Coronary artery (tissue), 2 donors: ENCODE measurements around the gene FBXO42.
A peak's percentile ranks its signal among the peaks of the same experiment; 100 is the strongest.
"Not testable (repeated sequence)": the region's sequence is repeated elsewhere in the genome, so short reads cannot be mapped to it uniquely, and the experiment has no call there.

Experiments
- DNase-seq: peaks from one replicate; pipeline ENCODE4 v3.0.0-alpha.2; 2017; ENCODE audit warnings: low spot score
- H3K27ac ChIP-seq, 2 donors: fragments of 200-600 bp; sonication (generic); one replicate each; pipeline ENCODE4 v1.5.1; 2016 to 2019
- H3K4me3 ChIP-seq: fragments of 200-600 bp; sonication (generic); 2 replicates; pipeline ENCODE4 v1.5.1; 2016; ENCODE audit warnings: mild to moderate bottlenecking, moderate library complexity
- CTCF ChIP-seq: fragments of 200-600 bp; sonication (generic); IDR thresholded peaks from one replicate; pipeline ENCODE4 v1.5.1; 2019; ENCODE audit warnings: antibody characterized with exemption

FBXO42 gene

GRCh38 chr1:16217061-16217785 lies 135.1 kb downstream of the FBXO42 start:
- no peak for TF ChIP-seq CTCF
- Histone ChIP-seq H3K27ac (peak overlapping the region in 1 of 2 donors; percentile 80), H3K4me3 (peak overlapping the region; percentile 77)
- peak; percentile 99 for DNase-seq

- peak overlapping the region in 1 of 2 donors; percentile 80 for H3K27ac ChIP-seq
- peak overlapping the region; percentile 77 for H3K4me3 ChIP-seq
- TF ChIP-seq CTCF = no peak
- DNase-seq = peak; percentile 87
Observed at GRCh38 chr1:16215882-16216753, 136.2 kb downstream of the FBXO42 start.

DNA sequence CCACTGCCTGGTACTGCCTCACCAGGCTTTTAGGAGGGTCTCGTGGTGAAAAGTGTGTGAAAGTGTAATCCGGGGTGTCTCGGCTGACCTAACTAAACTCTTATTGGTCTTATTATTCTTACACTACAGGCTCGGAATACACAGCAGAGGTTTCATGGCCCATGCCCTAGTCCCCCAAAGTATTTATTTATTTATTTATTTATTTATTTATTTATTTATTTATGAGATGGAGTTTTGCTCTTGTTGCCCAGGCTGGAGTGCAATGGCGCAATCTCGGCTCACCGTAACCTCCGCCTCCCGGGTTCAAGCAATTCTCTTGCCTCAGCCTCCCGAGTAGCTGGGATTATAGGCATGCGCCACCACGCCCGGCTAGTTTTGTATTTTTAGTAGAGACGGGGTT lies 137.0 kb downstream of the FBXO42 start:
- DNase-seq, H3K27ac ChIP-seq, H3K4me3 ChIP-seq: not testable (repeated sequence)

GRCh38 chr1:16213544-16213943 lies 138.7 kb downstream of the FBXO42 start:
- H3K4me3 ChIP-seq, DNase-seq, H3K27ac ChIP-seq: not testable (repeated sequence)

GRCh38 chr1:16213013-16213412 lies 139.3 kb downstream of the FBXO42 start:
- Histone ChIP-seq H3K4me3 (no peak overlapping the region), H3K27ac (no peak overlapping the region)
- DNase-seq = no peak
- TF ChIP-seq CTCF = no peak

DNA sequence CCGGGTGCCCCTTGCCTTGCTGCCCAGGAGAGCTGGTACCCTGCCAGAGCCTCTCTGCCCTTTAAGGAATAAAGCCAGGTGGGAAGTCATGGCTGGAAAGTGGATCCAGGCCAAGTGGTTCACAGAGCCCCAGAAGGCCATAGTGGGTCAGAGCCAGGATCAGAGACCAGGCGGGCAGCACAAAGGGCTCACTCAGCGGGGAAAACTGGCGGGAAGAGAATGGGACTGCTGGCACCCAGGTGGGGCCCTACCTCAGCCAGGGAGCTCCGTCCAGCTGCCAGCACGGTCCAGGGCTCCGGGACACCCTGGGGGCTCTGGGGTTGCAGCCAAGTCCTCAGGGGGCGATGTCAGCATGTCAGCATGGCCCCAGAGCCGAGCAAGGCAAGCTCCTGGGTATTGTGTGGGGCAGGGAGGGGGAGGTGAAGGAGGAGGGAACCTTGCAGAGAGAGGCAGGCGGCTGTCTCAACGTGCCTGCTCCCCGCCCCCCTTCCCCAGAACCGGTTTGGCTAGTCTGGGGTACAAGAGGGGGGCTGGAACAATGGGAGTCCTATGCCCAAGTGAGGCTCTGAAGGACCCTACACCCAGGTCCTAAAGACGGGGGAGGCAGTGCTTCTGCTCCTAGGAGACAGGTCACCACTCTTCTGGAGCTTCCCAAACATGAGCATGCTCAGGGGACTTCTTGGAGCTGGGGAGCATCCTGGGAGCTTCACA lies 139.9 kb downstream of the FBXO42 start, which contains the start of gene ARHGEF19:
ARHGEF19 (minus strand) TSS at position 402 of the 711 bp plus-strand sequence. CDS start 3,598 bp downstream, outside the sequence.
- H3K27ac ChIP-seq = no peak within 1 kb of the TSS
- DNase-seq = no peak
- TF ChIP-seq CTCF = no peak
- no peak within 1 kb of the TSS for H3K4me3 ChIP-seq

GRCh38 chr1:16211824-16212223 lies 140.5 kb downstream of the FBXO42 start:
- no peak overlapping the region for H3K4me3 ChIP-seq
- no peak for TF ChIP-seq CTCF
- H3K27ac ChIP-seq = no peak overlapping the region
- no peak for DNase-seq
